Right lobe of liver (tissue), 4 donors: Measurements from ENCODE around the gene NUP210L.

Experiments
- CTCF ChIP-seq, 4 donors: fragments of 200-600 bp in 3 of 4; fragments of 450-650 bp in 1 of 4; IDR thresholded peaks; one replicate each; pipeline versions ENCODE4 v1.5.1 to v1.8.0; 2016 to 2022; ENCODE audit warnings: antibody characterized with exemption in 4 of 4, mild to moderate bottlenecking in 2 of 4
- POLR2A ChIP-seq: fragments of 450-650 bp; IDR thresholded peaks from one replicate; pipeline ENCODE4 v1.6.1; 2017; ENCODE audit warnings: antibody characterized with exemption, mild to moderate bottlenecking
- donor health status: DM: no; HTN: no; CAD: no.
- donor health status: DM: no; HTN: no; CAD: no.
- donor health status: DM: no; HTN: yes; CAD: no.

- no peak for TF ChIP-seq CTCF (IDR thresholded peaks at IDR 0.05)
- TF ChIP-seq POLR2A = no peak
Observed at GRCh38 chr1:153984123-153984894, 170.6 kb downstream of the NUP210L start.
